ENCODE results near the gene PRKAG2. TPM values are rescaled to one million over a fixed set of nuclear protein-coding genes. Genes with fewer than 3 reads are reported as not detected.

PRKAG2 gene
- total RNA-seq, 1 experiment from 2014 or later = 23.9 TPM

DNA sequence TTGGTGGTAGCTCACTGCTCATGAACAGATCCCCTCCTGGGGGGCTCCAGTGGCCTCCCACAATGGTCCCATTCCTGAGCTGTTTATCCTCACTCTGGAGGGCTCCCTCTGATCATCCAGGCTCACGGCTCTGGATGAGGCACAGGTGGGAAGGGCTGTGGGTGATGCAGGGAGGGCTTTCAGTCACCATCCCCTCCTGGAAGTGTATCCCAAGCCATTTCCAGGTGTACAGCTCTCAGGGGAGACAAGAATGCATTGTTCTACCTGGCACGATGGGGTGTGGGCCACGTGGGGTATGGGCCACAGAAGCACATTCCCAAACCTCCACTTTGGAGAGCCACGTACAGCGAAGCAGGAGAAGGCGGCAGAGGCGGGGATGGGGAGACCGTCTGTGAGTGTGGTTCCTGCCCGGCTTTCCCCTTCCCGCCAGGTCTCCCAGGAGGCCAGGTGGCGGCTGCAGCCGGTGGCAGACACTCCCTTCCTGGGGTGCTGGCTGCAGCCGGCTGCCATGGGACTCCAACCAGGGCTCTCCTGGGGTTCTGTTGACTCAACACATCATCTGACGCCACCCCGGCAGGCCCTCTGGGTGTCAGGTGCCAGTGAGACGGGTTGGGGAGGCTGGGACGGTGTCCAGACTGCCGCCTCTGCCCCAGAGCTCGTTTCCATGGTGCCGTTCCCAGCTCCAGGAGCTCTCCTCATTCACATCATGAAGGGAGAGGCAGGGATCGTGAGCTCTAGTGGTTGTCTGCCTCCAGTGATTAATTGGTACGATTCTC lies 187.5 kb downstream of the PRKAG2 start:
- H3K9me3 ChIP-seq (ENCODE audit: low read length) = no peaks in the 10 kb centered on the region
- no peak overlapping the region for H2AFZ ChIP-seq (ENCODE audit: low read length)
- no peak for DNase-seq
- H3K9ac ChIP-seq (ENCODE audit: low read length) = no peak overlapping the region
- H3K79me2 ChIP-seq (ENCODE audit: low read length) = no peaks in the 10 kb centered on the region
- H3K36me3 ChIP-seq (ENCODE audit: low read depth, low read length) = no peaks in the 10 kb centered on the region
- no TSS peak for BruUV-seq (replicated peaks)
- intact Hi-C loops (cut with micrococcal nuclease) = no loop called here
- no peak overlapping the region for H3K4me3 ChIP-seq (ENCODE audit: low read length)
- peaks cover 28% of the 10 kb centered on the region for H3K4me1 ChIP-seq (ENCODE audit: insufficient read depth, low read length)
- H4K20me1 ChIP-seq (ENCODE audit: low read length) = no peaks in the 10 kb centered on the region
- ChIA-PET POLR2A (ENCODE audit: unreplicated experiment) (no interaction called here), CTCF (no interaction called here)
- no peaks in the 10 kb centered on the region for H3F3A ChIP-seq (ENCODE audit: low read length, unreplicated experiment)
- H3K27ac ChIP-seq (ENCODE audit: low read length) = no peak overlapping the region
- TF ChIP-seq EZH2phosphoT487 (IDR thresholded peaks at IDR 0.05; ENCODE audit: borderline replicate concordance, low read length) (no peak), EZH2 (IDR thresholded peaks at IDR 0.05; ENCODE audit: low read length, unreplicated experiment) (no peak), CTCF (conservative IDR thresholded peaks at IDR 0.05; ENCODE audit: low read depth, low read length) (no peak)
- ATAC-seq = no peak
- no peaks in the 10 kb centered on the region for H3K27me3 ChIP-seq (ENCODE audit: low read length)
- H3K4me2 ChIP-seq (ENCODE audit: low read length) = no peak overlapping the region
- H3K9me2 ChIP-seq (replicated peaks; ENCODE audit: low read length) = no peaks in the 10 kb centered on the region

GRCh38 chr7:151688236-151688780 lies 188.6 kb downstream of the PRKAG2 start:
- Histone ChIP-seq H3K27ac (ENCODE audit: low read length) (peak overlapping the region; percentile 85), H3F3A (ENCODE audit: low read length, unreplicated experiment) (no peaks in the 10 kb centered on the region), H3K9me2 (replicated peaks; ENCODE audit: low read length) (no peaks in the 10 kb centered on the region), H3K4me1 (ENCODE audit: insufficient read depth, low read length) (peaks cover 28% of the 10 kb centered on the region), H3K27me3 (ENCODE audit: low read length) (no peaks in the 10 kb centered on the region), H2AFZ (ENCODE audit: low read length) (0 out of 2 replicates have a peak overlapping the region, but pooled peaks have one; percentile 60), H3K9me3 (ENCODE audit: low read length) (no peaks in the 10 kb centered on the region), H3K4me2 (ENCODE audit: low read length) (peak overlapping the region; percentile 67), H3K36me3 (ENCODE audit: low read depth, low read length) (no peaks in the 10 kb centered on the region), H3K9ac (ENCODE audit: low read length) (peak overlapping the region; percentile 44; the same call in 1 of the 2 replicates), H3K79me2 (ENCODE audit: low read length) (no peaks in the 10 kb centered on the region), H3K4me3 (ENCODE audit: low read length) (no peak overlapping the region), H4K20me1 (ENCODE audit: low read length) (no peaks in the 10 kb centered on the region)
- TF ChIP-seq CTCF (conservative IDR thresholded peaks at IDR 0.05; ENCODE audit: low read depth, low read length) = no peak
- no peak for TF ChIP-seq EZH2phosphoT487 (IDR thresholded peaks at IDR 0.05; ENCODE audit: borderline replicate concordance, low read length)
- TF ChIP-seq EZH2 (IDR thresholded peaks at IDR 0.05; ENCODE audit: low read length, unreplicated experiment) = no peak
- POLR2A ChIA-PET (ENCODE audit: unreplicated experiment) = interaction anchor here (1.0 kb wide), 1 partner anchor 55 kb away, joined by 13 read pairs; no protein-coding TSS in a partner anchor
- no peak for DNase-seq
- ATAC-seq = no peak
- BruUV-seq (replicated peaks) = no TSS peak
- intact Hi-C loops (cut with micrococcal nuclease) = no loop called here
- CTCF ChIA-PET = no interaction called here

Data from PC-3 (cell line).